Measurements from ENCODE around the gene CEP131. TPM values are rescaled to one million over a fixed set of nuclear protein-coding genes. Genes with fewer than 3 reads are reported as not detected.

The CEP131 gene
- total RNA-seq, 6 experiments from 2014 or later, result 1.5 to 4.3 (median 2.1) TPM

DNA sequence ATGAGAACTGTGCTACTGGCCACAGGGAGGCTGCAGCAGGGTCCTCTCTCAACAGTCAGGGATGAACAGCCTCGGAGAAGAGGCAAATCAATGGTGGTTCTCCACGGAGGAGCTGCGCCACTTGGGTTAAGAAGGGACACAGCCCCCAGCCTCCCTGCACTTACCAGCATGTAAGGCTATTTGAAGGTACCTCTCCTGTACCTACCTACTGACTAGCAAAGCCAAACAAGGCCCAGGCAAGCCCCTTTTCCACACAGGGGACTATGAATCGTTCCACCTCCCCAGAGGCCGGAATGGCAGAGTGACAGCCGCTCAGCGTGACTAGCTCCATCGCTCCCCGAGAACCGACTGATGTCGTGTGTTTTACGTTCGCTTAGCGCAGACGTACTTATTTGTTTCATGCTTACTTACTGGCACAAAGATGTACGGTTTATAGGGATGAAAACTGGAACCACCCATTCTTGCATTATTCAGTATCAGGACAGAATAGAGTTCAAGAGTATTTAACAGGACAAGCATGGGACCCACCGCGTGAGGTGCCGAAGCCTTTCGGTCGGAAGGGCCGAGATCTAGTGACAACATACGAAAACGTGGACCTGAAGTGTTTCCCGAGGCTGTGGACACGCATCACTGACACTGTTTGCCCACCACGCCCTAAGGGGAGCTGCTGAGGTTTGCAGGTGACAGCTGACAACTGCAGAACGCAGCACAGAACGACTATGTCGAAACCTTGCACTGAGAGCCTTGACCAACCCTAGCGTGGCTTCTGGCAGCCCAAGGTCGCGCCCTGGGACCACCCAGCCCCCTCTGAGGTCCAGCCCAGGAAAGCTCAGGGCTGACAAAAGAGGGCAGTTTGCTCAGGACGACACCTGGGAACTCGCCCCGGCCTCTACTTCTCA lies 15.1 kb upstream of the CEP131 start:
- no peak for ATAC-seq
- no peaks in the 10 kb centered on the region for H3K9me3 ChIP-seq
- no peak overlapping the region for H3K27ac ChIP-seq
- peak overlapping the region; percentile 98 to 99 (median 99) for H3K4me3 ChIP-seq
- no peak for TF ChIP-seq POLR2A (IDR thresholded peaks at IDR 0.05)
- TF ChIP-seq, protein P1, sequence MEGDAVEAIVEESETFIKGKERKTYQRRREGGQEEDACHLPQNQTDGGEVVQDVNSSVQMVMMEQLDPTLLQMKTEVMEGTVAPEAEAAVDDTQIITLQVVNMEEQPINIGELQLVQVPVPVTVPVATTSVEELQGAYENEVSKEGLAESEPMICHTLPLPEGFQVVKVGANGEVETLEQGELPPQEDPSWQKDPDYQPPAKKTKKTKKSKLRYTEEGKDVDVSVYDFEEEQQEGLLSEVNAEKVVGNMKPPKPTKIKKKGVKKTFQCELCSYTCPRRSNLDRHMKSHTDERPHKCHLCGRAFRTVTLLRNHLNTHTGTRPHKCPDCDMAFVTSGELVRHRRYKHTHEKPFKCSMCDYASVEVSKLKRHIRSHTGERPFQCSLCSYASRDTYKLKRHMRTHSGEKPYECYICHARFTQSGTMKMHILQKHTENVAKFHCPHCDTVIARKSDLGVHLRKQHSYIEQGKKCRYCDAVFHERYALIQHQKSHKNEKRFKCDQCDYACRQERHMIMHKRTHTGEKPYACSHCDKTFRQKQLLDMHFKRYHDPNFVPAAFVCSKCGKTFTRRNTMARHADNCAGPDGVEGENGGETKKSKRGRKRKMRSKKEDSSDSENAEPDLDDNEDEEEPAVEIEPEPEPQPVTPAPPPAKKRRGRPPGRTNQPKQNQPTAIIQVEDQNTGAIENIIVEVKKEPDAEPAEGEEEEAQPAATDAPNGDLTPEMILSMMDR (IDR thresholded peaks at IDR 0.05), result no peak
- 49% methylated on average over 9 of the region's 36 CpGs for WGBS (ENCODE audit: insufficient coverage, low coverage, low lambda C conversion rate, missing lambda C conversion rate)
- peaks cover 0 to 12% (median 5%) of the 10 kb centered on the region in 4 donors for H3K4me1 ChIP-seq
- no peaks in the 10 kb centered on the region for H3K27me3 ChIP-seq
- DNase-seq, result no peak
- intact Hi-C loops (cut with DNase I), result loop anchor here in 1 of 2 donors (10.0 kb wide), 1 partner anchor 93 kb away; no protein-coding TSS in a partner anchor
- H3K36me3 ChIP-seq, result peaks cover 0 to 6% (median 1%) of the 10 kb centered on the region in 4 donors

DNA sequence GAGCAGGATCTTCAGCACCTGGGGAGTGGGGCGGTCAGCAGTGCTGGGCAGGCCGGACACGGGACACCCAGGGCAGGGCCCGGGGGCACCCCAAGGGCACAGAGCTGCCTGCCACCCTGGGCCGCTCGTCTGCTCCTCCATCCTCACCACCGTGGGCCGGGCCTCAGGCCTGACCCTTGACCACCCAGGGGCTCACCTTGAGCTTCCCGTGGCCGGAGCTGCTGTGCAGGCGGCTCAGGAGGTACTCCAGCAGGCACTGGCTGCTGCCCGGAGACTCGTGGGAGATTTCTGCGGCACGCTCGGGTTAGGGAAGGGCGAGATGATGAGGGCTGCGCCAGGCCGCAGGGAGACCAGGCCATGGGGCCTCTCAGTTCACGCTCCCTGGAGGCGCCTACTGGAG lies 14.0 kb upstream of the CEP131 start:
- peaks cover 0 to 12% (median 5%) of the 10 kb centered on the region in 4 donors for H3K4me1 ChIP-seq
- no peaks in the 10 kb centered on the region for H3K27me3 ChIP-seq
- H3K9me3 ChIP-seq, result no peaks in the 10 kb centered on the region
- peaks cover 0 to 14% (median 1%) of the 10 kb centered on the region in 4 donors for H3K36me3 ChIP-seq
- TF ChIP-seq, protein P1 (IDR thresholded peaks at IDR 0.05), result no peak
- no peak for DNase-seq
- no CpG with 5 or more reads among the region's 21 CpGs for WGBS (ENCODE audit: insufficient coverage, low coverage, low lambda C conversion rate, missing lambda C conversion rate)
- no peak for ATAC-seq
- H3K27ac ChIP-seq, result no peak overlapping the region
- H3K4me3 ChIP-seq, result no peak overlapping the region
- intact Hi-C loops (cut with DNase I), result loop anchor here in 1 of 2 donors (10.0 kb wide), 1 partner anchor 92 kb away; no protein-coding TSS in a partner anchor

DNA sequence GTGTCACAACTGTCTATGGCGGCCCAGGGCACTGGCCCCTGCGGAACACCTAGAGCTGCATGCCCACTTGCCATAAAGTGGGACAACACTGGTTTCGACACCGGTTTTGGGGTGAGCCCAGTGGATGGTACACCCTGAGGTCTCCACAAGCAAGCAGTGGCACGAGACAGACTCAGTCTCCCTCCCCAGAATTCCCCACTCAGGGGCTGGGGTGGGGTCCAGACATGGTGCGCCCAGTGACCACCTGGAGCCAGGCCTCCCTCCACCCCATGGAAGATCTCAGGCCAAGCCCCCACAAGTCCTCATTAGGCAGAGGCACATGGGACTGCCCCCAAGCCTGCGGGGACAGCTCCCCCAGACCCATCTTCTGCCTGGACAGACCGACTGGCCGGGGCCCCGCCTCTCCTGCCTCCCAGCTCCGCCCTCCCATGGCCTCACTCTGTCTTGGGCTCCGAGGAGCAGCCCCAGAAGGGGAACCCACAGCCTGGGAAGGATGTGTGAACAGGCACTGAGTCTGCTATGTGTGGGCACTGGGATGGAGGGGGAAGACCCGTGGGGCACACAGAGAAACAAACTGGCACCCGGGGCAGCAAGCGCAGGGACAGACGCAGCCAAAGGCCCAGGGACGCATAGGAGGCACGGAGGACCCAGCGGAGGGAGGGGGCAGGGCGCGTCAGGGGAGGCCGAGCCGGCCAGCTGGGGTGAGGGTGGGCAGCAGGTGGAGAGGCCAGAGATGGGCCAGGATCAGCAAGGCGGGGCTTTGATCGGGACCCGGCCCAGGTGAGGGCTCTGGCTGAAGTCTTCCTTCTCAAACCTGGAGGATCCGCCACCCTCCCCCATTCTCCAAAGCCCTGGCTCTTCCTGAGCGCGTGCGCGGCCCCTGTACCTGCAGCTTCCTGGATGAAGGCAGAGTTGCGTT lies 13.3 kb upstream of the CEP131 start:
- DNase-seq (peak in 1 of 3 donors; percentile 20), ATAC-seq (no peak)
- H3K27me3 ChIP-seq, result no peaks in the 10 kb centered on the region
- H3K36me3 ChIP-seq, result peaks cover 0 to 14% (median 1%) of the 10 kb centered on the region in 4 donors
- WGBS (ENCODE audit: insufficient coverage, low coverage, low lambda C conversion rate, missing lambda C conversion rate), result 92% methylated on average over 8 of the region's 32 CpGs
- peaks cover 0 to 12% (median 5%) of the 10 kb centered on the region in 4 donors for H3K4me1 ChIP-seq
- H3K27ac ChIP-seq, result no peak overlapping the region
- TF ChIP-seq POLR2A (IDR thresholded peaks at IDR 0.05), result no peak
- TF ChIP-seq, protein P1 (IDR thresholded peaks at IDR 0.05), result no peak
- no peak overlapping the region for H3K4me3 ChIP-seq
- intact Hi-C loops (cut with DNase I), result loop anchor here in 1 of 2 donors (10.0 kb wide), 1 partner anchor 91 kb away; no protein-coding TSS in a partner anchor
- no peaks in the 10 kb centered on the region for H3K9me3 ChIP-seq
